Transverse colon (tissue), 4 donors: ENCODE data around the gene PCCA. TPM values are rescaled to one million over a fixed set of nuclear protein-coding genes. Genes with fewer than 3 reads are reported as not detected.
"Not testable (repeated sequence)": the region's sequence is repeated elsewhere in the genome, so short reads cannot be mapped to it uniquely, and the experiment has no call there.

Experiments
- DNase-seq: peaks from one replicate; pipeline ENCODE4 v3.0.0-alpha.2; 2019
- H3K27ac ChIP-seq, 4 donors: fragments of 200-600 bp; sonication (generic); 2 replicates each; pipeline ENCODE4 v1.5.1; 2016 to 2018; ENCODE audit warnings: inconsistent platforms in 4 of 4
- H3K27me3 ChIP-seq: fragments of 200-600 bp; sonication (generic); 2 replicates; pipeline ENCODE4 v1.5.1; 2017; ENCODE audit warnings: inconsistent platforms
- H3K36me3 ChIP-seq, 4 donors: fragments of 200-600 bp; sonication (generic); 2 replicates each; pipeline ENCODE4 v1.5.1; 2017 to 2019; ENCODE audit warnings: inconsistent platforms in 4 of 4
- H3K4me1 ChIP-seq, 4 donors: fragments of 200-600 bp; sonication (generic); 2 replicates each; pipeline ENCODE4 v1.5.1; 2017 to 2020; ENCODE audit warnings: inconsistent platforms in 4 of 4
- H3K4me3 ChIP-seq, 4 donors: fragments of 200-600 bp; sonication (generic); 1 replicate in 1 of 4; 2 replicates in 3 of 4; pipeline versions ENCODE4 v1.5.1 to v1.6.1; 2017 to 2019; ENCODE audit warnings: inconsistent platforms in 4 of 4
- H3K9me3 ChIP-seq, 2 donors: fragments of 200-600 bp; sonication (generic); 2 replicates each; pipeline ENCODE4 v1.5.1; 2017 to 2019; ENCODE audit warnings: inconsistent platforms in 2 of 2
- EP300 ChIP-seq: sonication (generic); formaldehyde crosslinking; IDR thresholded peaks from one replicate; pipeline ENCODE4 v1.6.1; 2017; ENCODE audit warnings: antibody characterized with exemption, low read depth
- POLR2A ChIP-seq: fragments of 450-650 bp; IDR thresholded peaks from one replicate; pipeline ENCODE4 v1.6.1; 2016; ENCODE audit warnings: antibody characterized with exemption, mild to moderate bottlenecking, moderate library complexity
- POLR2AphosphoS5 ChIP-seq, 3 donors: sonication (generic); formaldehyde crosslinking; IDR thresholded peaks; one replicate each; pipeline ENCODE4 v1.6.1; 2016; ENCODE audit warnings: antibody characterized with exemption in 3 of 3
- WGBS, 2 donors: methylation state at CpG; one replicate each; pipeline ENCODE4 v1.1.5; 2018; ENCODE audit warnings: low coverage in 1 of 2; 5-methylcytosine and 5-hydroxymethylcytosine counted together
- in situ Hi-C, 4 donors: fragments of 200-750 bp; cut with MboI; loops; one replicate each; pipeline versions ENCODE4 v1.15.0 to v1.15.1; 2017; ENCODE audit warnings: low sequenced_read_pairs in 3 of 4, low pct_ligation_motif_present in 1 of 4, low pct_unique_long_range_greater_than_20kb in 1 of 4
- intact Hi-C: fragments of 100-400 bp; cut with DNase I; formaldehyde crosslinking; loops from one replicate; pipeline ENCODE4 v1.15.1; 2023; ENCODE audit warnings: low total_unique reads
- total RNA-seq, 4 donors: library from RNA; depleted of rRNA; stranded (reverse); fragments of >200 nt; gene quantifications; one replicate each; pipeline ENCODE4 v1.1.0, GENCODE V29; 2016
- TF ChIP-seq, protein P1 (sequence below), 5 experiments: fragments of 200-600 bp in 3 of 5; fragments of 450-650 bp in 2 of 5; sonication (generic) in 3 of 5; IDR thresholded peaks; 1 replicate in 2 of 5; 2 replicates in 3 of 5; pipeline ENCODE4 v1.5.1; 2016 to 2017; ENCODE audit warnings: antibody characterized with exemption in 5 of 5, inconsistent platforms in 3 of 5, mild to moderate bottlenecking in 2 of 5, moderate library complexity in 1 of 5

The PCCA gene
- total RNA-seq, 4 donors from 2014 or later: 13.1 to 87.8 (median 74.6) TPM

GRCh38 chr13:100521851-100522617 is 433.1 kb downstream of the PCCA start:
- Histone ChIP-seq H3K27me3 (no peaks in the 10 kb centered on the region), H3K4me1 (peaks cover 0 to 12% (median 5%) of the 10 kb centered on the region in 4 donors), H3K9me3 (no peaks in the 10 kb centered on the region), H3K4me3 (no peak overlapping the region), H3K36me3 (no peaks in the 10 kb centered on the region), H3K27ac (no peak overlapping the region)
- TF ChIP-seq POLR2A: no peak
- TF ChIP-seq POLR2AphosphoS5 (IDR thresholded peaks at IDR 0.05): no peak
- TF ChIP-seq EP300: no peak
- TF ChIP-seq, protein P1, sequence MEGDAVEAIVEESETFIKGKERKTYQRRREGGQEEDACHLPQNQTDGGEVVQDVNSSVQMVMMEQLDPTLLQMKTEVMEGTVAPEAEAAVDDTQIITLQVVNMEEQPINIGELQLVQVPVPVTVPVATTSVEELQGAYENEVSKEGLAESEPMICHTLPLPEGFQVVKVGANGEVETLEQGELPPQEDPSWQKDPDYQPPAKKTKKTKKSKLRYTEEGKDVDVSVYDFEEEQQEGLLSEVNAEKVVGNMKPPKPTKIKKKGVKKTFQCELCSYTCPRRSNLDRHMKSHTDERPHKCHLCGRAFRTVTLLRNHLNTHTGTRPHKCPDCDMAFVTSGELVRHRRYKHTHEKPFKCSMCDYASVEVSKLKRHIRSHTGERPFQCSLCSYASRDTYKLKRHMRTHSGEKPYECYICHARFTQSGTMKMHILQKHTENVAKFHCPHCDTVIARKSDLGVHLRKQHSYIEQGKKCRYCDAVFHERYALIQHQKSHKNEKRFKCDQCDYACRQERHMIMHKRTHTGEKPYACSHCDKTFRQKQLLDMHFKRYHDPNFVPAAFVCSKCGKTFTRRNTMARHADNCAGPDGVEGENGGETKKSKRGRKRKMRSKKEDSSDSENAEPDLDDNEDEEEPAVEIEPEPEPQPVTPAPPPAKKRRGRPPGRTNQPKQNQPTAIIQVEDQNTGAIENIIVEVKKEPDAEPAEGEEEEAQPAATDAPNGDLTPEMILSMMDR (IDR thresholded peaks at IDR 0.05): no peak
- WGBS, 2 donors: 77 to 82% methylated on average over 16 to 19 of the region's 19 CpGs
- no peak for DNase-seq
- intact Hi-C loops (no loop called here), in situ Hi-C loops (loop anchor here in 3 of 4 donors (25.0 kb wide), 4 partner anchors 285 to 860 kb away; no protein-coding TSS in a partner anchor)

DNA sequence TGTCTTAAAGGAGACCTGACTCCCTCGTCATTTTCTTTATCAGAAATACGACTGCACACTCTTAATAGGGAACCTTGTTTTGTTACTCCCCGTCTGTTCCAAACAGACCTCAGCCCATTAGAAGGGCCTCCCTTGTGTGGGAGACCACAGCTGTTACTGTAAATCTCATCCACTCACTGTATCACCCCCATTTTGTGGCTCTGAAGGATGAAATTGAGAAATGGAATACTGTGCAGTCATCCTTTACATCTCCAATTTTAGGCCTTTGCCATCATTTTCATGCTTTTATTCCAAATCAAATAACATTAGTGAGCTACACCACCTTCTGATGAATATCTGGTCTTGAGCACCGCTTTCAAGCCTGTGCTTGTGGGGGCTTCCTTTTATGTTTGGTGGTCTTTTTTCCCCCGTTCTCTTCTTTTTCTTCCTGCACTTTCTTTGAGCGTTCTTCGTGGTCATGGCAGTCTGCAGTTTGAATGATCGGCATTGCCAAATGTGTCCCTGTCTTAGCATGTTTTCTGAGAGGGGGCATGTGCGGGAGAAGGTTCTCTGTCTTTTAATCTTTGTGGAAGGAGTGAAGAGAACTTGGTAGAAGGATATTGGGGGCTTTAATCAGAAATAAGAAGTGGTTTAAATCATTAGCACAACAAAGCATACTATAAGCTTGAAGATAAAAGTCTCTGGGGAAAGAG is 433.9 kb downstream of the PCCA start:
- no peak for DNase-seq
- H3K4me3 ChIP-seq: no peak overlapping the region

DNA sequence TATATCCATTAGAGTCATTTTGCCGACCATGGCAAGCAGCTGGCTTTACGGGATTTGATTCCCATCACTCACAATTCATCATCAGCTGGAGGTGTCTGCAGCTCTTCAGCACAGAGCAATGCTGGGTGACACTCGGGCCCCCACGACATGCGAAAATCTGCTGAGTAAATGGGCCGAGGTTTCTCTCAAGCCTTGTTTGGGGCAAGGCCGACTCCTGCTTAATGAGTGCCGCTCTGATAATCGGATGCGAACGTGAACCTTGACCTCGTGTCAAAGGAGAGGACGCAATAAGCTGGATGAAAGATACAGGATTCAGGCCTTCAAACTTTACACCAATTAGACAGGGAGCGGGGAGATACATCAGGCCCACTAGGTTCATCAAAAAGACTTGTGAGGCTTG is 434.5 kb downstream of the PCCA start:
- Histone ChIP-seq H3K4me1 (peaks cover 0 to under 1% (median 0%) of the 10 kb centered on the region in 4 donors), H3K27me3 (no peaks in the 10 kb centered on the region), H3K4me3 (no peak overlapping the region), H3K36me3 (no peaks in the 10 kb centered on the region), H3K27ac (no peak overlapping the region), H3K9me3 (no peaks in the 10 kb centered on the region)
- intact Hi-C loops (no loop called here), in situ Hi-C loops (loop anchor here in 3 of 4 donors (25.0 kb wide), 4 partner anchors 286 to 861 kb away; no protein-coding TSS in a partner anchor)
- WGBS, 2 donors: 93% methylated on average over 14 of the region's 14 CpGs; no CpG with 5 or more reads in 1 of the 2 donors
- no peak for DNase-seq
- TF ChIP-seq POLR2A (no peak), POLR2AphosphoS5 (IDR thresholded peaks at IDR 0.05) (no peak), EP300 (no peak)
- TF ChIP-seq, protein P1 (IDR thresholded peaks at IDR 0.05): no peak

More for the DNA sequence above, 433.9 kb downstream of the PCCA start:
- 93 to 97% methylated on average over 5 to 9 of the region's 9 CpGs for WGBS, 2 donors
- intact Hi-C loops (no loop called here), in situ Hi-C loops (loop anchor here in 3 of 4 donors (25.0 kb wide), 4 partner anchors 285 to 860 kb away; no protein-coding TSS in a partner anchor)
- no peak for TF ChIP-seq POLR2AphosphoS5 (IDR thresholded peaks at IDR 0.05)
- TF ChIP-seq EP300: no peak
- TF ChIP-seq POLR2A: no peak
- TF ChIP-seq, protein P1 (IDR thresholded peaks at IDR 0.05): no peak
- H3K9me3 ChIP-seq: no peaks in the 10 kb centered on the region
- H3K4me1 ChIP-seq: peaks cover 0 to 7% (median 4%) of the 10 kb centered on the region in 4 donors
- H3K27ac ChIP-seq: no peak overlapping the region
- H3K27me3 ChIP-seq: no peaks in the 10 kb centered on the region
- no peaks in the 10 kb centered on the region for H3K36me3 ChIP-seq

DNA sequence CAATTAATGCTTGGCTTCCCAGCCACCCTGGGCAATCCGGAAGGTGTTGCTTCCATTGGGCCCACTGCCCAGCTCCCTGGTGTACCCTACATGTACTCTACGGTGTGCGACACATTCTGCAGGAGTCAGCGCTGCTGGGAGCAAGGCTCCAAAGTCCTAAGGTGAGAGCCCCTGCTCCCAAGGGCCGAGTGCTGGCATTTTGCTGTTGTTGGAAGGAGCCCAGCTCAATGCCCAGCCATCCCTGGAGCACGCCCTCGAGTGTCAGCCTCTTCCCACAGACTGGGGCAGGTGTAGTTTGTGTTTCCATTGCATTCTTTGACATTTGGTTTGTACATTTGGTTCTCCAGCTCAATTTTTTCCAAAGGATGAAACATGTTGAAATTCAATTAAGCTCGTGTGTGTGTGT is 435.1 kb downstream of the PCCA start:
- Histone ChIP-seq H3K9me3 (no peaks in the 10 kb centered on the region), H3K4me1 (no peaks in the 10 kb centered on the region), H3K4me3 (no peak overlapping the region), H3K27me3 (no peaks in the 10 kb centered on the region), H3K27ac (no peak overlapping the region), H3K36me3 (no peaks in the 10 kb centered on the region)
- in situ Hi-C loops: loop anchor here in 3 of 4 donors (25.0 kb wide), 4 partner anchors 287 to 862 kb away; no protein-coding TSS in a partner anchor
- TF ChIP-seq, protein P1 (IDR thresholded peaks at IDR 0.05): no peak
- TF ChIP-seq EP300 (no peak), POLR2A (no peak), POLR2AphosphoS5 (IDR thresholded peaks at IDR 0.05) (no peak)
- WGBS, 2 donors: 43 to 86% methylated on average over 1 to 8 of the region's 8 CpGs
- DNase-seq: no peak
- intact Hi-C loops: no loop called here

DNA sequence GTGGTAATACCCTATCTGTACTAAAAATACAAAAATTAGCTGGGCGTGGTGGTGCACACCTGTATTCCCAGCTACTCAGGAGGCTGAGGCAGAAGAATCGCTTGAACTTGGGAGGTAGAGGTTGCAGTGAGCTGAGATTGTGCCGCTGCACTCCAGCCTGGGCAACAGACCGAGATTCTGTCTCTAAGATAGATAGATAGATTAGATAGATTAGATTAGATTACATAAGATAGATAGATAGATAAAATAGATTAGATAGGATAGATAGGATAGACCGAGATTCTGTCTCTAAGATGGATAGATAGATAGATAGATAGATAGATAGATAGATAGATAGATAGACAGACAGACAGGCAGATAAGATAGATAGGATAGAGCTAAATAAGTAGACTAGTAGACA is 435.8 kb downstream of the PCCA start:
- intact Hi-C loops, H3K4me3 ChIP-seq, H3K27ac ChIP-seq, H3K4me1 ChIP-seq, DNase-seq, H3K27me3 ChIP-seq, H3K9me3 ChIP-seq, H3K36me3 ChIP-seq: not testable (repeated sequence)
- in situ Hi-C loops: loop anchor here in 3 of 4 donors (25.0 kb wide), 4 partner anchors 287 to 862 kb away; no protein-coding TSS in a partner anchor
- WGBS, 2 donors: 95% methylated on average over 4 to 5 of the region's 5 CpGs
